Measurements from ENCODE around the gene TMC3. TPM values are rescaled to one million over a fixed set of nuclear protein-coding genes. Genes with fewer than 3 reads are reported as not detected.
"Not testable (repeated sequence)": the region's sequence is repeated elsewhere in the genome, so short reads cannot be mapped to it uniquely, and the experiment has no call there.

The TMC3 gene
- total RNA-seq = not detected in 2 replicates

DNA sequence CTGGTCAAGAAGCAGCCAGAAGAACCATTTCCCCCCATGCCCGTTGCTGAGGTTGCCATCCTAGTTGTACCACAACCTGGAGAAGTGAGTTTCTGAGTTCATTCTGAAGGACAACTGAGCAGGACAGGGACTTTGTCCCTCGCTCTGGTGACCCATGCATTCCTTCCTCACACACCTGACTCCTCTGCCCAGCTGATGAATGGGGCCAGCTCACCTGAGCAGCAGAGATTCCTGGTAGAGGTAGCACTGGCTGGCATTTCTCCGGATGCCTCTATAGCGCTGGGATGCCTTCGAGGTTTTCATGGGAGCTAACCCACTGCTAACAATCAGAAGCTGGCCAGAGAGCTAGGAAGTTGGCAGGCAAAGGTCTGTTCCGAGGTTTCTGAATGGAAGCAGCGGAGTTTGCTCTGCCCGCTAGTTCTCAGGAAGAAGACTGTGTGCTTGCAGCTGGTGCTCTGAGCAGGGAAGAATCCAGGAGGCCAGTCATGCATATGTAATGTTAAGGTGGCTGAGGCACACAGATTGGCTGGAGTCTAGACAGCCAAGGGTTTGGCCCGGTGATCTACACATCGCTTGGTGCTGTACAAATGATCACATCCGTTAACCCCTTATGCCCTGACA is at the start of gene TMC3:
Gene TMC3 (minus strand): TSS at position 439 of the 621 bp plus-strand sequence. CDS start 136 bp downstream, at position 303.
- no peaks in the 10 kb centered on the region for H3K9me3 Mint-ChIP-seq
- H3K4me3 Mint-ChIP-seq = no peak within 1 kb of the TSS
- no peak for DNase-seq (ENCODE audit: low spot score)
- H3K27me3 Mint-ChIP-seq (ENCODE audit: insufficient read depth) = peaks cover 9% of the 10 kb centered on the region
- no peaks in the 10 kb centered on the region for H3K36me3 Mint-ChIP-seq (ENCODE audit: low read depth)
- H3K4me1 Mint-ChIP-seq (ENCODE audit: low read depth) = no peaks in the 10 kb centered on the region
- intact Hi-C loops (cut with micrococcal nuclease) = no loop called here
- no peak within 1 kb of the TSS for H3K27ac Mint-ChIP-seq

GRCh38 chr15:81421461-81421860 is 47.4 kb upstream of the TMC3 start:
- Mint-ChIP-seq H3K9me3 (no peaks in the 10 kb centered on the region), H3K27me3 (ENCODE audit: insufficient read depth) (peaks cover 7% of the 10 kb centered on the region), H3K4me1 (ENCODE audit: low read depth) (no peaks in the 10 kb centered on the region), H3K36me3 (ENCODE audit: low read depth) (no peaks in the 10 kb centered on the region), H3K27ac (no peak overlapping the region), H3K4me3 (no peak overlapping the region)
- intact Hi-C loops (cut with micrococcal nuclease) = no loop called here
- no peak for DNase-seq (ENCODE audit: low spot score)

- Mint-ChIP-seq H3K9me3 (no peaks in the 10 kb centered on the region), H3K27ac (no peak overlapping the region), H3K36me3 (ENCODE audit: low read depth) (no peaks in the 10 kb centered on the region), H3K4me3 (no peak overlapping the region), H3K27me3 (ENCODE audit: insufficient read depth) (peaks cover 7% of the 10 kb centered on the region), H3K4me1 (ENCODE audit: low read depth) (peaks cover 4% of the 10 kb centered on the region)
- no peak for DNase-seq (ENCODE audit: low spot score)
- intact Hi-C loops (cut with micrococcal nuclease) = no loop called here
Measured at GRCh38 chr15:81419332-81419943, 45.4 kb upstream of the TMC3 start.

GRCh38 chr15:81418891-81419290 is 44.9 kb upstream of the TMC3 start:
- Mint-ChIP-seq H3K36me3 (ENCODE audit: low read depth) (no peaks in the 10 kb centered on the region), H3K27ac (no peak overlapping the region), H3K4me3 (no peak overlapping the region), H3K9me3 (no peaks in the 10 kb centered on the region), H3K27me3 (ENCODE audit: insufficient read depth) (peaks cover 7% of the 10 kb centered on the region), H3K4me1 (ENCODE audit: low read depth) (peaks cover 7% of the 10 kb centered on the region)
- intact Hi-C loops (cut with micrococcal nuclease) = no loop called here
- DNase-seq (ENCODE audit: low spot score) = no peak

- Mint-ChIP-seq H3K36me3 (ENCODE audit: low read depth) (no peaks in the 10 kb centered on the region), H3K9me3 (no peaks in the 10 kb centered on the region), H3K4me1 (ENCODE audit: low read depth) (peaks cover 7% of the 10 kb centered on the region), H3K27ac (no peak overlapping the region), H3K4me3 (no peak overlapping the region), H3K27me3 (ENCODE audit: insufficient read depth) (peaks cover 7% of the 10 kb centered on the region)
- no peak for DNase-seq (ENCODE audit: low spot score)
- intact Hi-C loops (cut with micrococcal nuclease) = no loop called here
Measured at GRCh38 chr15:81418444-81418843, 44.4 kb upstream of the TMC3 start.

- H3K9me3 Mint-ChIP-seq; H3K36me3 Mint-ChIP-seq (ENCODE audit: low read depth); DNase-seq (ENCODE audit: low spot score); H3K4me3 Mint-ChIP-seq; H3K27ac Mint-ChIP-seq; intact Hi-C loops (cut with micrococcal nuclease): not testable (repeated sequence)
- H3K4me1 Mint-ChIP-seq (ENCODE audit: low read depth) = peaks cover 13% of the 10 kb centered on the region
- H3K27me3 Mint-ChIP-seq (ENCODE audit: insufficient read depth) = peaks cover 15% of the 10 kb centered on the region
Measured at GRCh38 chr15:81414274-81414968, 40.4 kb upstream of the TMC3 start.

DNA sequence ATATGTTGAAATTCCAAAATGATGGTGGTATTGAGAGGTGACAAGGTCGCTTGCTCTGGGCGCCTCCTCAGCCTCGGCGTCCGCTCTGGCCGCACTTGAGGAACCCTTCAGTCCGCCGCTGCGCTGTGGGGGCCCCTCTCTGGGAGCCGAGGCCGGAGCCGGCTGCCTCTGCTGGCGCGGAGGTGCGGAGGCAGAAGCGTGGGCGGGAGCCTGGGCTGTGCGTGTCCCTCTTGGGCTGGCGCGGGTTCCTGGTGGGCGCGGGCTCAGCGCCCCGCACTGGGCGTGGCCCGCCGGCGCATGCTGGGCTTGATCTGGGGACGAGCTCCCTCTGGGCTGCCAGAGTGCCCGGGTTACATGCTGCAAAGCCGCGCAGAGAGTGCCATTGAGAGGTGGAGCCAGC is 39.8 kb upstream of the TMC3 start:
- no peaks in the 10 kb centered on the region for H3K36me3 Mint-ChIP-seq (ENCODE audit: low read depth)
- no peak overlapping the region for H3K27ac Mint-ChIP-seq
- peaks cover 13% of the 10 kb centered on the region for H3K4me1 Mint-ChIP-seq (ENCODE audit: low read depth)
- peaks cover 15% of the 10 kb centered on the region for H3K27me3 Mint-ChIP-seq (ENCODE audit: insufficient read depth)
- intact Hi-C loops (cut with micrococcal nuclease) = no loop called here
- DNase-seq (ENCODE audit: low spot score) = no peak
- no peaks in the 10 kb centered on the region for H3K9me3 Mint-ChIP-seq
- H3K4me3 Mint-ChIP-seq = no peak overlapping the region

GRCh38 chr15:81411969-81412633 is 38.1 kb upstream of the TMC3 start:
- H3K36me3 Mint-ChIP-seq (ENCODE audit: low read depth) = no peaks in the 10 kb centered on the region
- peaks cover 13% of the 10 kb centered on the region for H3K4me1 Mint-ChIP-seq (ENCODE audit: low read depth)
- intact Hi-C loops (cut with micrococcal nuclease) = loop anchor here (2.0 kb wide), 1 partner anchor 527 kb away; no protein-coding TSS in a partner anchor
- H3K4me3 Mint-ChIP-seq = no peak overlapping the region
- no peak for DNase-seq (ENCODE audit: low spot score)
- no peak overlapping the region for H3K27ac Mint-ChIP-seq
- H3K27me3 Mint-ChIP-seq (ENCODE audit: insufficient read depth) = peaks cover 15% of the 10 kb centered on the region
- no peaks in the 10 kb centered on the region for H3K9me3 Mint-ChIP-seq

GRCh38 chr15:81411051-81411450 is 37.0 kb upstream of the TMC3 start:
- Mint-ChIP-seq H3K27me3 (ENCODE audit: insufficient read depth) (peaks cover 18% of the 10 kb centered on the region), H3K4me3 (no peak overlapping the region), H3K27ac (no peak overlapping the region), H3K4me1 (ENCODE audit: low read depth) (peaks cover 13% of the 10 kb centered on the region), H3K9me3 (no peaks in the 10 kb centered on the region), H3K36me3 (ENCODE audit: low read depth) (no peaks in the 10 kb centered on the region)
- intact Hi-C loops (cut with micrococcal nuclease) = loop anchor here (2.0 kb wide), 1 partner anchor 528 kb away; no protein-coding TSS in a partner anchor
- no peak for DNase-seq (ENCODE audit: low spot score)

DNA sequence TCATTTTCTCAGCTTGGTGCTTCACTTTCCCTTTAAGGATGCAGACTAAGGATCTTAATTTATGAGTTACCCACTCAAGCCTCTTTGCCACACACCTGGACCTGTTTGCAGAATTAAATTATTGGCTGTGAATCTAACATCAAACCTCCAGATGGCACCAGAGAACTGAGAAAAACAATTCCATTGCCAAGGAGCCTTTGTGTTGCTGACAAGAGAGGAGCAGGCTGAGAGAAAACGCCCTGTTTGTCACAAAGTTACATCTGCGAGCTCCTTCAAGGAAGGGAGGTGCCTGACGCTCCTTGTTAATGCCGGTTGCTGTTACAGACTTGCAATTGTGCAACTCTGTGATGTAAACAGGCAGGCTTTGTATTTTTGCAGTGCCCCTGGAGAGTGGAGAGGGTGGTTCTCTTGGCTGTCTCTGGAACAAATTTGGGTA is 36.3 kb upstream of the TMC3 start:
- peak; percentile 19 for DNase-seq (ENCODE audit: low spot score)
- no peaks in the 10 kb centered on the region for H3K36me3 Mint-ChIP-seq (ENCODE audit: low read depth)
- intact Hi-C loops (cut with micrococcal nuclease) = loop anchor here (1.0 to 2.0 kb wide), 2 partner anchors 70 to 528 kb away; no protein-coding TSS in a partner anchor
- no peak overlapping the region for H3K27ac Mint-ChIP-seq
- H3K9me3 Mint-ChIP-seq = no peaks in the 10 kb centered on the region
- H3K4me1 Mint-ChIP-seq (ENCODE audit: low read depth) = peaks cover 13% of the 10 kb centered on the region
- no peak overlapping the region for H3K4me3 Mint-ChIP-seq
- peaks cover 21% of the 10 kb centered on the region for H3K27me3 Mint-ChIP-seq (ENCODE audit: insufficient read depth)

DNA sequence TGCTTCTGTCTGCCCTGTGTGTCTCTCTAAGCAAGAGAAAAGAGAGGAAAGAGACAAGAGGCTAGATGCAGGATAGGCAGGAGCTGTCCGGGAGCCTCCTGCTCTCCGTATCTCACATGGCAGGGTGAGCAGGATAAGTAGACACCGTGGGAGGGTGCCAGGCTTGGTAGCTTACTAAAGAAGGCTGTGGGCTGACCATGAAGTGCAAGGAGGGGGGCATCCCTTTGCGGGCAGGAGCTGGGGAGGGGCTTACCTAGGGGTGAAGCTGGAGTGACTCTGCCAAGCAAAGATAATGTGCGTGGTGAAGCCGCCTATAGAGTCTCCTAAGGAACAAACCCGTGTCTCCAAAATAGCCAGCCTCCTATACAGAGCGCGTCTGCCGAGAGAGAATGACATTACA is 33.7 kb upstream of the TMC3 start:
- H3K27me3 Mint-ChIP-seq (ENCODE audit: insufficient read depth) = peaks cover 18% of the 10 kb centered on the region
- no peaks in the 10 kb centered on the region for H3K9me3 Mint-ChIP-seq
- H3K27ac Mint-ChIP-seq = no peak overlapping the region
- no peak overlapping the region for H3K4me3 Mint-ChIP-seq
- intact Hi-C loops (cut with micrococcal nuclease) = loop anchor here (10.0 kb wide), 2 partner anchors 83 to 423 kb away; partner anchors contain the start of genes MESD and STARD5
- no peaks in the 10 kb centered on the region for H3K36me3 Mint-ChIP-seq (ENCODE audit: low read depth)
- no peak for DNase-seq (ENCODE audit: low spot score)
- peaks cover 6% of the 10 kb centered on the region for H3K4me1 Mint-ChIP-seq (ENCODE audit: low read depth)

GRCh38 chr15:81407176-81407575 is 33.2 kb upstream of the TMC3 start:
- DNase-seq (ENCODE audit: low spot score) = no peak
- intact Hi-C loops (cut with micrococcal nuclease) = loop anchor here (10.0 kb wide), 2 partner anchors 82 to 422 kb away; partner anchors contain the start of genes MESD and STARD5
- no peak overlapping the region for H3K27ac Mint-ChIP-seq
- H3K9me3 Mint-ChIP-seq = no peaks in the 10 kb centered on the region
- H3K27me3 Mint-ChIP-seq (ENCODE audit: insufficient read depth) = peaks cover 15% of the 10 kb centered on the region
- H3K4me3 Mint-ChIP-seq = no peak overlapping the region
- peaks cover 6% of the 10 kb centered on the region for H3K4me1 Mint-ChIP-seq (ENCODE audit: low read depth)
- H3K36me3 Mint-ChIP-seq (ENCODE audit: low read depth) = no peaks in the 10 kb centered on the region
